ENCODE data around the gene HSF2BP.
"Not testable (repeated sequence)": the region's sequence is repeated elsewhere in the genome, so short reads cannot be mapped to it uniquely, and the experiment has no call there.

GRCh38 chr21:43595769-43596168, 63.5 kb downstream of the HSF2BP start:
- TF ChIP-seq, protein P1, sequence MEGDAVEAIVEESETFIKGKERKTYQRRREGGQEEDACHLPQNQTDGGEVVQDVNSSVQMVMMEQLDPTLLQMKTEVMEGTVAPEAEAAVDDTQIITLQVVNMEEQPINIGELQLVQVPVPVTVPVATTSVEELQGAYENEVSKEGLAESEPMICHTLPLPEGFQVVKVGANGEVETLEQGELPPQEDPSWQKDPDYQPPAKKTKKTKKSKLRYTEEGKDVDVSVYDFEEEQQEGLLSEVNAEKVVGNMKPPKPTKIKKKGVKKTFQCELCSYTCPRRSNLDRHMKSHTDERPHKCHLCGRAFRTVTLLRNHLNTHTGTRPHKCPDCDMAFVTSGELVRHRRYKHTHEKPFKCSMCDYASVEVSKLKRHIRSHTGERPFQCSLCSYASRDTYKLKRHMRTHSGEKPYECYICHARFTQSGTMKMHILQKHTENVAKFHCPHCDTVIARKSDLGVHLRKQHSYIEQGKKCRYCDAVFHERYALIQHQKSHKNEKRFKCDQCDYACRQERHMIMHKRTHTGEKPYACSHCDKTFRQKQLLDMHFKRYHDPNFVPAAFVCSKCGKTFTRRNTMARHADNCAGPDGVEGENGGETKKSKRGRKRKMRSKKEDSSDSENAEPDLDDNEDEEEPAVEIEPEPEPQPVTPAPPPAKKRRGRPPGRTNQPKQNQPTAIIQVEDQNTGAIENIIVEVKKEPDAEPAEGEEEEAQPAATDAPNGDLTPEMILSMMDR (IDR thresholded peaks at IDR 0.05): not testable (repeated sequence)
- TF ChIP-seq POLR2A (IDR thresholded peaks at IDR 0.05): not testable (repeated sequence)
